Caki2 (cell line): Measurements from ENCODE around the gene DTX1. TPM values are rescaled to one million over a fixed set of nuclear protein-coding genes. Genes with fewer than 3 reads are reported as not detected.

Source experiments
- DNase-seq: peaks from one replicate; pipeline ENCODE4 v3.0.0-alpha.2; 2015; ENCODE audit warnings: low read depth
- in situ Hi-C: cut with HindIII; loops from 2 replicates; pipeline ENCODE4 v1.10.0; 2016; ENCODE audit warnings: low sequenced_read_pairs, low pct_unique_long_range_greater_than_20kb, mixed read lengths
- total RNA-seq: library from RNA; depleted of rRNA; stranded (reverse); fragments of >200 nt; shearing (Covaris generic); gene quantifications from 2 replicates; pipeline ENCODE4 v1.2.3, GENCODE V29; 2014; ENCODE audit warnings: low replicate concordance; rRNA removed

The DTX1 gene
- not detected in 2 replicates for total RNA-seq

- in situ Hi-C loops: no loop called here
These were observed at the start of gene DTX1 for GRCh38 chr12:113056631-113057488. DTX1 (plus strand) TSS chr12:113056730; CDS start chr12:113058193, 1,463 bp downstream.

GRCh38 chr12:113007166-113007565 is 49.4 kb upstream of the DTX1 start:
- DNase-seq: peak; percentile 2
- in situ Hi-C loops: no loop called here

More at GRCh38 chr12:113056631-113057488, at the start of gene DTX1:
- DNase-seq: no peak

- no peak for DNase-seq
- in situ Hi-C loops: no loop called here
These were observed 45.8 kb upstream of the DTX1 start for GRCh38 chr12:113010701-113011100.

- DNase-seq: no peak
- in situ Hi-C loops: no loop called here
These were observed 42.0 kb upstream of the DTX1 start for GRCh38 chr12:113014565-113014964.

- in situ Hi-C loops: no loop called here
- DNase-seq: no peak
These were observed 39.7 kb upstream of the DTX1 start for GRCh38 chr12:113016796-113017195.

DNA sequence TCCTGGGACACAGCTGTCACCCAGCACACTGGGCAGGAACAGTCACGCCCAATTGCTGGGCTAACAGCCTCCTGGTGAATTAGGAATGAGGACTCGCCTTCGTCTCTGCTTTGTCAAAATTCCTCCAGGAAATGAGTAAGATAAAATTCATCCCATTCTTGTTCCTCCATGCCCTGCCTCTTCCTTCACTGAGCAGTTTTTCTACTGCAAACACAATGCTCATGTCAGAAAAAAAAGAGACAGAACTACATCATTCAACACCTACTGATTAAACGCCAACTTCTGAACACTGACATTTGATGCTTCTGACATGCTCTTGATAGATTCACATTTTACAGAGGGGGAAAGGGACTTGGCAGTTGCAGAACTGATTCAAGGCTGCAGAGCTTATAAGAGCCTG is 37.5 kb upstream of the DTX1 start:
- no peak for DNase-seq
- in situ Hi-C loops: no loop called here

DNA sequence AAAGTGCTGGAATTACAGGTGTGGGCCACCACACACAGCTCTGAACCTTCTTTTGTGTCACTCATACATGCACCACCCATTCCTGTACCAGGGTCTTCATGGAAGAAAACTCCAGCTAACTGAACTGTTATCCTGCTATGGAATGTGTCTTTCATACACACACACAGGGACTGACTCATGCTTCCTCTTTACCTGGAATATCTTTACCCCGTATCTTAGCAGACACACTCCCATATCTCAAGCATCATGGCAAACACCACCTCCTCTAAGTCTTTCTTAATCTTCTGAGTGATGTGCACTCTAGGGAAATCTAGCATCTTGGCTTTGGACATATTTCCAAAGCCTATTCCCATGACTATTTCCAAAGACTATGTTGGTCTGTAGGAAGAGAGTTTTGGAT is 35.0 kb upstream of the DTX1 start:
- DNase-seq: no peak
- in situ Hi-C loops: no loop called here

DNA sequence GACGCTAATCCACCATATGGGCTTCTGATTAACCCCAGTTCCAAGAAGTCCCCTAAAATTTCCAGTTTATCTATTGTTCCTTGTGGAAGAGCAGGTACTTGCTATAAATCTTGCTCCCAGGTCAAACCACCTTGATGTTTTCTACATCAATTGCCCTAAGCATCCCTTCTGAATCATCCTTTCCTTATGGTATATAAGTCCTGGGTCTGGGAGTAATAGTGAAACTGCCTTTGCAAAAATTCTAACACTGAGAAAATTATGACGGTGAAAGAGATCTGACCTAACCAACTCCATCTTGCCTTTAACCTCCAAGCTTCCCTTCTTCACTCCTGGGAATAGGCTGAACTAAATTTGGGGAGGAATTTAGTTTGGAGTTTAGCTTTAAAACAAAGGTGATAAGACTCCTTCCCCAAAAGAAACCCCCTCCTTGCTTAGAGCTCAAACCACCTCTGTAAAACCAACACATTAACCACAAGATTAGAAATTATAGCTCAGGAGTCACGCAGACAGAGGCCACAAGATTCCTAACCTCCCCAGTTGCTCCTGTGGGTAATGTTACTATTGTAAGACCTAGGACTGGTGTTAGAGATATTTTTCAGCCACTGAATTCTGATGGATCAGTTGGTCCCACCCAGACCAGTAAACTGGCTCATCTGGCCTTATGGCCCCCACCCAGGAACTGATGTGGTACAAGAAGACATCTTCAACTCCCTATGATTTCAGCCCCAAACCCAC is 33.8 kb upstream of the DTX1 start:
- no peak for DNase-seq
- in situ Hi-C loops: no loop called here

DNA sequence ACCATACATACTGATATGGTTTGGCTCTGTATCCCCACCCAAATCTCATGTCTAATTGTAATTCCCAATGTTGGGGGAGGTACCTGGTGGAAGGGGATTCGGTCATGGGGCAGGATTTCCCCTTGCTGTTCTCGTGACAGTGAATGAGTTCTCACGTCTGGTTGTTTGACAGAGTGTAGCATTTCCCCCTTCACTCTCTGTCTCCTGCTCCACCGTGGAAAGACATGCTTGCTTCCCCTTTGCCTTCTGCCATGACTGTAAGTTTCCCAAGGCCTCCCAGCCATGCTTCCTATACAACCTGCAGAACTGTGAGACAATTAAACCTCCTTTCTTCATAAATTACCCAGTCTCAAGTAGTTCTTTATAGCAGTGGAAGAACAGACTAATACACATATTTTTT is 28.8 kb upstream of the DTX1 start:
- DNase-seq: no peak
- in situ Hi-C loops: no loop called here

DNA sequence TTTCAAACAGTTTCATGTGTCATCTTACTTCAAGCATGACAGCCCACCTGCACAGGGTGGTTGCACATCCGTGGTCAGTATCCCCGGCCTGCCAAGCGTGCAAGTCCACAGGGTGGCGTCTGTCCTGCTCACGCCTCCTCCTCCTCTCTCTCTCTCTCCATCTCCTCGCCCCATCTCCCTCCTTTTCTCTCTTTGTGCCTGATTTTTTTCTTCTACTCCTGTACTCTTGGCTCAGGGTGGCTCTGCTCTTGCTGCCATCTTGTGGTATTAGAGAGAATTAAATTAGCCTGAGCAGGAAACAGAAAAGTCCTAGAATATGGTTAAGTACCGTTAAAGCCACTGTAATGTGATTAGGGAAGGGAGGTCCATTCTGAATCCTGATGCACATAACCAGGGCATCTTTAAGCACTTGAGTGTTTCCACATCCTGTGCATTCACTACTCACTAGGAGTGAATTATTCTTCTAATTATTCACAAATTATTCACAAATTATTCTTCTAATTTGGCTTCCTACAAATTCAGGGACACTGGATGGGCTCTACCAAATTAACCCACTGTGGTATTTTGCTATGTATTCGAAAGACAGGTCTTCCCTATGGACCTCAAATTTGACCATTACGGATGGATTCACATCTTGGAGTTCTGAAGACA is 25.5 kb upstream of the DTX1 start:
- in situ Hi-C loops: no loop called here
- DNase-seq: peak; percentile 76

GRCh38 chr12:113039911-113040445 is 16.6 kb upstream of the DTX1 start:
- DNase-seq: no peak
- in situ Hi-C loops: no loop called here

- DNase-seq: peak; percentile 84
- in situ Hi-C loops: no loop called here
These were observed 15.8 kb upstream of the DTX1 start for GRCh38 chr12:113040722-113041171.

DNA sequence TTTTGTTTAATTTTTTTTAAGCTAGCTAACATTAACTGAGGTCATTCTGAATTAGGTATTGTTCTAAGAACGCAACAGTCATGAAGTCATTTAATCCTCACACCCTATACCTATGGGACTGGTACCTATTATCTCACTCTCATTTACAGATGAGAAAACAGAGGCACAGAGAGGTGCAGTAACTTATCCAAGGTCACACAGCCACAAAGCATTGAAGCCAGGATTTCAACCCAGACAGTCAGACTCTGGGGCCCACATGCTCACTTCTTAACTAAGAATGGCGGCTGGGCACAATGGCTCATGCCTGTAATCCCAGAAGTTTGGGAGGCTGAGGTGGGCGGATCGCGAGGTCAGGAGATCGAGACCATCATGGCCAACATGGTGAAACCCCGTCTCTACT is 15.0 kb upstream of the DTX1 start:
- in situ Hi-C loops: no loop called here
- DNase-seq: no peak

- DNase-seq: no peak
- in situ Hi-C loops: no loop called here
These were observed 13.3 kb upstream of the DTX1 start for GRCh38 chr12:113043240-113043639.

GRCh38 chr12:113044516-113044915 is 12.0 kb upstream of the DTX1 start:
- in situ Hi-C loops: no loop called here
- DNase-seq: no peak

DNA sequence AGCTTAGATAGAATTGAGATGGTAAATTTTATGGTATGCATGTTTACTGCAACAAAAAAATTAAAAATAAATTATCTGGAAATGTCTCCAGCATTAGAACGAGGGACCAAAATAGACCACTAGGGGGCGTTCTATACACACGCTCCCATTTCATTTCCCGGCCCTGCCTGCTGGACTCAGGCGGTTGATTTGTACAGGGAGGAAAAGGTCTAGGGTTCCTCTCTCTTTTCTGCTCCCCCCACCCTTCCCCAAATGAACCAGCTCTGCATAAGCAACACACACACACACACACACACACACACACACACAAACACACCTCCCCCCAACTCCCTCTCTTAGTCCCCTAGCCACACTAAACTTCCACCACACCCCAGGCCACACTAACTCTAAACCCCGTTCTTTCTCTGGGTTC is 7.8 kb upstream of the DTX1 start:
- in situ Hi-C loops: no loop called here
- DNase-seq: peak; percentile 32

- in situ Hi-C loops: no loop called here
- peak; percentile 10 for DNase-seq
These were observed 6.4 kb upstream of the DTX1 start for GRCh38 chr12:113049976-113050742.

GRCh38 chr12:113050795-113051194 is 5.7 kb upstream of the DTX1 start:
- in situ Hi-C loops: no loop called here
- DNase-seq: no peak
